K562 (cell line): Measurements from ENCODE around the gene FASN. TPM values are rescaled to one million over a fixed set of nuclear protein-coding genes. Genes with fewer than 3 reads are reported as not detected.

Experiments
- ATAC-seq: fragments of 200-7000 bp; cut with Tn5 transposase; 3 replicates; pipeline ENCODE4 v1.9.1; 2020; ENCODE audit warnings: moderate library complexity
- BruUV-seq: library from RNA; stranded (reverse); fragments of 400-500 nt; replicated peaks from 2 replicates; lab custom pipeline; 2021; lab: Mats Ljungman, UMichigan
- CTCF ChIA-PET: fragments of 300-600 bp; formaldehyde crosslinking; extraction: SDS; loops from one replicate; lab custom pipeline; 2021; ENCODE audit warnings: low intra/inter-chr PET ratio; lab: Yijun Ruan, JAX
- POLR2A ChIA-PET: fragments of 300-600, 350-650 bp; sonication (Branson Sonifier 250); formaldehyde crosslinking; extraction: SDS; loops from one replicate; lab custom pipeline; 2021; ENCODE audit warnings: antibody characterized with exemption, inconsistent platforms; lab: Yijun Ruan, JAX
- DNase-seq, 4 experiments: peaks; one replicate each; pipeline versions ENCODE4 v3.0.0 to v3.0.0-alpha.2; 2011 to 2018; ENCODE audit warnings: low spot score in 3 of 4, mixed read lengths in 3 of 4; ENCODE audit errors: extremely low read depth in 1 of 4
- FAIRE-seq: peaks from 2 replicates; lab custom pipeline; 2011; peaks lifted over from hg19 to GRCh38; lab: Jason Lieb, UNC
- H2AFZ ChIP-seq: 2 replicates; pipeline ENCODE4 v1.6.0; 2011; ENCODE audit warnings: low read depth, low read length, control low read depth, inconsistent platforms
- H3K27ac ChIP-seq: fragments of 200-600 bp; 3 replicates; pipeline ENCODE4 v1.8.0; 2011; ENCODE audit warnings: low read depth, mild to moderate bottlenecking, control low read depth, inconsistent platforms, low read length, moderate library complexity, mixed read lengths; ENCODE audit errors: extremely low read depth
- H3K27me3 ChIP-seq, 2 experiments: fragments of 300-600 bp in 1 of 2; 2 replicates in 1 of 2; 3 replicates in 1 of 2; pipeline versions ENCODE4 v1.6.0 to v1.8.0; 2011; ENCODE audit warnings: inconsistent platforms in 2 of 2, low read length in 2 of 2, mild to moderate bottlenecking in 1 of 2, mixed read lengths in 1 of 2, moderate library complexity in 1 of 2; ENCODE audit not compliant: control insufficient read depth in 2 of 2, insufficient read depth in 2 of 2
- H3K36me3 ChIP-seq: fragments of 300-600 bp; 3 replicates; pipeline ENCODE4 v1.8.0; 2011; ENCODE audit warnings: mild to moderate bottlenecking, low read length, inconsistent platforms; ENCODE audit not compliant: control insufficient read depth, insufficient read depth
- H3K4me1 ChIP-seq, 2 experiments: fragments of 200-600 bp in 1 of 2; replicated peaks in 1 of 2; 2 replicates in 1 of 2; 3 replicates in 1 of 2; pipeline versions ENCODE4 v1.5.1 to v1.8.0; 2011; ENCODE audit warnings: inconsistent platforms in 2 of 2, low read length in 2 of 2, mild to moderate bottlenecking in 1 of 2, mixed read lengths in 1 of 2, moderate library complexity in 1 of 2; ENCODE audit not compliant: control insufficient read depth in 2 of 2, insufficient read depth in 2 of 2
- H3K4me2 ChIP-seq: 2 replicates; pipeline ENCODE4 v1.6.1; 2011; ENCODE audit warnings: low read length, control low read depth, inconsistent platforms, mixed read lengths; ENCODE audit not compliant: insufficient read depth
- H3K4me3 ChIP-seq: fragments of 200-600 bp; sonication (generic), shearing (Covaris generic); 2 replicates; pipeline ENCODE4 v1.5.1; 2016; ENCODE audit warnings: control low read depth, inconsistent platforms
- H3K79me2 ChIP-seq: fragments of 200-600 bp; 3 replicates; pipeline ENCODE4 v1.8.0; 2011; ENCODE audit warnings: low read length, inconsistent platforms; ENCODE audit not compliant: control insufficient read depth, insufficient read depth
- H3K9ac ChIP-seq, 2 experiments: 2 replicates each; pipeline versions ENCODE4 v1.6.0 to v1.6.1; 2011; ENCODE audit warnings: low read depth in 2 of 2, low read length in 2 of 2, control low read depth in 1 of 2, inconsistent platforms in 1 of 2, mild to moderate bottlenecking in 1 of 2, mixed read lengths in 1 of 2; ENCODE audit not compliant: insufficient read depth in 1 of 2
- H3K9me1 ChIP-seq: one replicate; pipeline ENCODE4 v1.6.0; 2011; ENCODE audit warnings: inconsistent platforms, mild to moderate bottlenecking, low read length, moderate library complexity; ENCODE audit not compliant: control insufficient read depth, insufficient read depth
- H3K9me3 ChIP-seq: replicated peaks from 2 replicates; pipeline ENCODE4 v1.5.1; 2011; ENCODE audit warnings: low read depth, low read length, inconsistent platforms; ENCODE audit not compliant: control insufficient read depth, insufficient read depth
- H4K20me1 ChIP-seq: replicated peaks from 2 replicates; pipeline ENCODE4 v1.6.1; 2011; ENCODE audit warnings: low read length, inconsistent platforms, mixed read lengths; ENCODE audit not compliant: control insufficient read depth, insufficient read depth
- CBFA2T3 ChIP-seq: fragments of 450-650 bp; IDR thresholded peaks from 2 replicates; pipeline ENCODE4 v1.6.1; 2017
- CCNT2 ChIP-seq: IDR thresholded peaks from 2 replicates; pipeline ENCODE4 v1.6.1; 2011; ENCODE audit warnings: borderline replicate concordance, low read depth, mild to moderate bottlenecking, moderate library complexity, mixed read lengths, low read length; ENCODE audit not compliant: insufficient read length; ENCODE audit errors: extremely low read depth
- COPS2 ChIP-seq: fragments of 450-650 bp; conservative IDR thresholded peaks from 2 replicates; pipeline ENCODE4 v1.6.1; 2016; ENCODE audit warnings: mild to moderate bottlenecking, moderate library complexity
- JUN ChIP-seq, 2 experiments: sonication (generic) in 1 of 2; formaldehyde crosslinking in 1 of 2; IDR thresholded peaks; 2 replicates each; pipeline versions ENCODE4 v1.6.1 to v1.8.0; 2012 to 2022; ENCODE audit warnings: borderline replicate concordance in 2 of 2, mild to moderate bottlenecking in 2 of 2, improper control_type of control experiment in 1 of 2, low read depth in 1 of 2, low read length in 1 of 2, missing genetic modification reagents in 1 of 2
- MEF2D ChIP-seq: conservative IDR thresholded peaks from 2 replicates; pipeline ENCODE4 v1.6.1; 2016; ENCODE audit warnings: low read depth, missing genetic modification characterization, missing compliant biosample characterization
- RBBP5 ChIP-seq: fragments of 200-600 bp; sonication (generic); IDR thresholded peaks from 2 replicates; pipeline ENCODE4 v1.6.1; 2012; ENCODE audit warnings: borderline replicate concordance, mild to moderate bottlenecking, low read length, control low read depth, inconsistent platforms; ENCODE audit not compliant: insufficient read depth, poor library complexity, severe bottlenecking
- SIN3B ChIP-seq: fragments of 450-650 bp; IDR thresholded peaks from 2 replicates; pipeline ENCODE4 v1.6.1; 2017; ENCODE audit warnings: low read depth, mild to moderate bottlenecking, moderate library complexity
- SMC3 ChIP-seq: conservative IDR thresholded peaks from 2 replicates; pipeline ENCODE4 v1.6.1; 2011; ENCODE audit warnings: low read depth, low read length, improper control_type of control experiment; ENCODE audit not compliant: insufficient read depth
- ZNF197 ChIP-seq: fragments of 200-800 bp; sonication (Bioruptor generic); IDR thresholded peaks from 2 replicates; pipeline ENCODE4 v1.6.1; 2016; ENCODE audit warnings: low read depth, missing genetic modification characterization, missing compliant biosample characterization
- WGBS: fragments of 100-300 bp; shearing (Covaris generic); methylation state at CpG from one replicate; pipeline ENCODE4 v1.1.6; 2016; ENCODE audit warnings: low coverage, mixed read lengths; ENCODE audit not compliant: insufficient coverage; ENCODE audit errors: missing lambda C conversion rate; 5-methylcytosine and 5-hydroxymethylcytosine counted together
- in situ Hi-C: fragments of 300-500 bp; cut with MboI; formaldehyde crosslinking; loops from 4 replicates; pipeline ENCODE4 v1.15.0; 2018; ENCODE audit warnings: inconsistent platforms, mixed read lengths
- intact Hi-C: fragments of 100-400 bp; cut with micrococcal nuclease; formaldehyde crosslinking; loops from 2 replicates; pipeline ENCODE4 v1.14.2; 2022
- polyA plus RNA-seq, 8 experiments: library from polyadenylated mRNA; depleted of rRNA in 4 of 8; stranded (reverse) in 5 of 8; unstranded in 3 of 8; fragments of >200 nt; fragmentation: Nextera tagmentation in 2 of 8; fragmentation: Illumina TruSeq in 1 of 8; extraction: Ambion mirVana in 2 of 8; extraction: Trizol in 1 of 8; gene quantifications; 2 replicates each; pipeline versions ENCODE4 v1.2.1 to v1.2.3, GENCODE V29; 2011 to 2014; ENCODE audit warnings: inconsistent platforms in 1 of 8, missing spikeins in 1 of 8
- total RNA-seq, 7 experiments: library from RNA; depleted of rRNA in 6 of 7; stranded (reverse); fragments of >200 nt in 6 of 7; fragmentation: Illumina TruSeq in 2 of 7; extraction: Trizol in 2 of 7; gene quantifications; 2 replicates each; pipeline versions ENCODE4 v1.2.1 to v1.2.3, GENCODE V29; 2011 to 2021; ENCODE audit warnings: low replicate concordance in 1 of 7
- TF ChIP-seq, protein P1 (sequence below): IDR thresholded peaks from 2 replicates; pipeline ENCODE4 v1.6.1; 2012; ENCODE audit warnings: low read depth, low read length, improper control_type of control experiment, borderline replicate concordance
- TF ChIP-seq, protein P2 (sequence below): fragments of 250-450 bp; sonication (Bioruptor Pico); IDR thresholded peaks from 2 replicates; pipeline ENCODE4 v1.4.0; 2020

The FASN gene
- total and polyA plus RNA-seq, 9 of the 15 experiments (the other 6 are each of a cell fraction or from before 2014, with no cell fraction given) = 0.15 to 663 (median 49.9) TPM

DNA sequence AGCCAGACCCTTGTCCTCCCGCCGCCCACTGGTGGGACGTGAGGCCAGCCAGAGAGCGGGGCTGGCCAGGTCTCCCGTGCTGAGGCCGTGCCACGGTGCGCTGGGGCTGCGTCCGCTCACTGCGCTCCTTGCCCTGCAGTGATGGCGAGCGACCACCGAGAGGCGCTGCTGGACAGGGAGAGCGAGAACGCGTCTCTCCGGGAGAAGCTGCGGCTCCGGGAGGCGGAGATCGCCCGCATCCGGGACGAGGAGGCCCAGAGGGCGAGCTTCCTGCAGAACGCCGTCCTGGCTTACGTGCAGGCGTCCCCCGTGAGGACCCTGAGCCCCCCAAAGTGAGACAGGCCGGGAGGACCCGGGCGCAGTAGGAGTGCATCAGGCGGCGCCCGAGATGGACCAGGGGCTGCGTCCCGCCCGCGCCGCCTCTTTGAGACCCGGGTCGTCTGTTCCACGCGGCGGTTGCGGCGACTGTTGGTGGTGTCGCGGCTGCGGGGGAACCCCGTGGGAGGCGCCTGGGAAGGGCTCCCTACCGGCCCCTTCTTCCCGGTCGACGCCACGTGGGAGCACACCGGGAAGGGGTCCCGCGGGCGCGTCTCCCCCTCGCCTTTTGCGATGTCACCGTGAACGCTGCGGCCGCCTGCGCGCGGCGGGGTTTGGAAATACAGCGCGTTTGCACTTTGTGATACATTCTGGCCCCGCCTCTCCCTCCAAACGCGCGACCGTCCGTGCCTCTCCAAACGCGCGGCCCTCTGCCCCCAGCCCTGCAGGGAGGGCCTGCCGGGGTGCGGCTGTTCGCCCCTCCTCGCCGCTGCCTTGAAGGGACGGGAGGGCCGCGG lies 67.3 kb downstream of the FASN start:
- Histone ChIP-seq H3K4me2 (peak overlapping the region; percentile 59), H3K79me2 (peaks cover 24% of the 10 kb centered on the region), H3K4me3 (peak overlapping the region; percentile 74), H3K27me3 (no peaks in the 10 kb centered on the region), H3K4me1 (peaks cover 17 to 87% of the 10 kb centered on the region in 2 experiments), H3K9ac (peak overlapping the region; percentile 57 to 88), H3K9me3 (no peaks in the 10 kb centered on the region), H3K36me3 (peaks cover 29% of the 10 kb centered on the region; the same call in 2 of the 3 replicates), H2AFZ (peak overlapping the region; percentile 92), H4K20me1 (peaks cover 5% of the 10 kb centered on the region; the same call in 1 of the 2 replicates), H3K27ac (peak overlapping the region; percentile 78; the same call in 2 of the 3 replicates), H3K9me1 (peaks cover 2% of the 10 kb centered on the region)
- intact Hi-C loops = loop anchor here (1.0 to 10.0 kb wide), 4 partner anchors 7 to 314 kb away; partner anchors contain the start of genes FASN and LRRC45
- in situ Hi-C loops = loop anchor here (5.0 kb wide), 1 partner anchor 127 kb away; no protein-coding TSS in a partner anchor
- FAIRE-seq (peak; percentile 94), DNase-seq (peak; percentile 70 to 92 (median 76)), ATAC-seq (peak; percentile 80)
- WGBS = under 1% methylated on average over 64 of the region's 94 CpGs
- CTCF ChIA-PET = interaction anchor here (0.6 to 2.4 kb wide), 7 partner anchors 12 to 751 kb away, joined by 3 to 27 read pairs (median 3); partner anchors contain the start of gene FASN
- POLR2A ChIA-PET = interaction anchor here (0.6 to 1.4 kb wide), 10 partner anchors 23 to 241 kb away, joined by 3 to 9 read pairs (median 3); no protein-coding TSS in a partner anchor
- no TSS peak for BruUV-seq
- TF ChIP-seq RBBP5 (peak; percentile 71), MEF2D (tag) (no peak), SMC3 (peak; percentile 88), JUN (IDR thresholded peaks at IDR 0.05; ENCODE audit: borderline replicate concordance, low read depth, low read length) (no peak), JUN (CRISPR knock-in tag; IDR thresholded peaks at IDR 0.05; ENCODE audit: borderline replicate concordance) (peak; percentile 23; the same call in 1 of the 2 replicates), CCNT2 (peak; percentile 64), SIN3B (peak; percentile 48; the same call in 1 of the 2 replicates), CBFA2T3 (no peak), COPS2 (no peak), ZNF197 (CRISPR knock-in tag) (no peak)
- TF ChIP-seq, protein P1, sequence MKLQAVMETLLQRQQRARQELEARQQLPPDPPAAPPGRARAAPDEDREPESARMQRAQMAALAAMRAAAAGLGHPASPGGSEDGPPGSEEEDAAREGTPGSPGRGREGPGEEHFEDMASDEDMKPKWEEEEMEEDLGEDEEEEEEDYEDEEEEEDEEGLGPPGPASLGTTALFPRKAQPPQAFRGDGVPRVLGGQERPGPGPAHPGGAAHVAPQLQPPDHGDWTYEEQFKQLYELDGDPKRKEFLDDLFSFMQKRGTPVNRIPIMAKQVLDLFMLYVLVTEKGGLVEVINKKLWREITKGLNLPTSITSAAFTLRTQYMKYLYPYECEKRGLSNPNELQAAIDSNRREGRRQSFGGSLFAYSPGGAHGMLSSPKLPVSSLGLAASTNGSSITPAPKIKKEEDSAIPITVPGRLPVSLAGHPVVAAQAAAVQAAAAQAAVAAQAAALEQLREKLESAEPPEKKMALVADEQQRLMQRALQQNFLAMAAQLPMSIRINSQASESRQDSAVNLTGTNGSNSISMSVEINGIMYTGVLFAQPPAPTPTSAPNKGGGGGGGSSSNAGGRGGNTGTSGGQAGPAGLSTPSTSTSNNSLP = no peak
- TF ChIP-seq, protein P2, sequence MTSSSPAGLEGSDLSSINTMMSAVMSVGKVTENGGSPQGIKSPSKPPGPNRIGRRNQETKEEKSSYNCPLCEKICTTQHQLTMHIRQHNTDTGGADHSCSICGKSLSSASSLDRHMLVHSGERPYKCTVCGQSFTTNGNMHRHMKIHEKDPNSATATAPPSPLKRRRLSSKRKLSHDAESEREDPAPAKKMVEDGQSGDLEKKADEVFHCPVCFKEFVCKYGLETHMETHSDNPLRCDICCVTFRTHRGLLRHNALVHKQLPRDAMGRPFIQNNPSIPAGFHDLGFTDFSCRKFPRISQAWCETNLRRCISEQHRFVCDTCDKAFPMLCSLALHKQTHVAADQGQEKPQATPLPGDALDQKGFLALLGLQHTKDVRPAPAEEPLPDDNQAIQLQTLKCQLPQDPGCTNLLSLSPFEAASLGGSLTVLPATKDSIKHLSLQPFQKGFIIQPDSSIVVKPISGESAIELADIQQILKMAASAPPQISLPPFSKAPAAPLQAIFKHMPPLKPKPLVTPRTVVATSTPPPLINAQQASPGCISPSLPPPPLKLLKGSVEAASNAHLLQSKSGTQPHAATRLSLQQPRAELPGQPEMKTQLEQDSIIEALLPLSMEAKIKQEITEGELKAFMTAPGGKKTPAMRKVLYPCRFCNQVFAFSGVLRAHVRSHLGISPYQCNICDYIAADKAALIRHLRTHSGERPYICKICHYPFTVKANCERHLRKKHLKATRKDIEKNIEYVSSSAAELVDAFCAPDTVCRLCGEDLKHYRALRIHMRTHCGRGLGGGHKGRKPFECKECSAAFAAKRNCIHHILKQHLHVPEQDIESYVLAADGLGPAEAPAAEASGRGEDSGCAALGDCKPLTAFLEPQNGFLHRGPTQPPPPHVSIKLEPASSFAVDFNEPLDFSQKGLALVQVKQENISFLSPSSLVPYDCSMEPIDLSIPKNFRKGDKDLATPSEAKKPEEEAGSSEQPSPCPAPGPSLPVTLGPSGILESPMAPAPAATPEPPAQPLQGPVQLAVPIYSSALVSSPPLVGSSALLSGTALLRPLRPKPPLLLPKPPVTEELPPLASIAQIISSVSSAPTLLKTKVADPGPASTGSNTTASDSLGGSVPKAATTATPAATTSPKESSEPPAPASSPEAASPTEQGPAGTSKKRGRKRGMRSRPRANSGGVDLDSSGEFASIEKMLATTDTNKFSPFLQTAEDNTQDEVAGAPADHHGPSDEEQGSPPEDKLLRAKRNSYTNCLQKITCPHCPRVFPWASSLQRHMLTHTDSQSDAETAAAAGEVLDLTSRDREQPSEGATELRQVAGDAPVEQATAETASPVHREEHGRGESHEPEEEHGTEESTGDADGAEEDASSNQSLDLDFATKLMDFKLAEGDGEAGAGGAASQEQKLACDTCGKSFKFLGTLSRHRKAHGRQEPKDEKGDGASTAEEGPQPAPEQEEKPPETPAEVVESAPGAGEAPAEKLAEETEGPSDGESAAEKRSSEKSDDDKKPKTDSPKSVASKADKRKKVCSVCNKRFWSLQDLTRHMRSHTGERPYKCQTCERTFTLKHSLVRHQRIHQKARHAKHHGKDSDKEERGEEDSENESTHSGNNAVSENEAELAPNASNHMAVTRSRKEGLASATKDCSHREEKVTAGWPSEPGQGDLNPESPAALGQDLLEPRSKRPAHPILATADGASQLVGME (CRISPR knock-in tag) = peak; percentile 59; the same call in 1 of the 2 replicates
